ENCODE results near the gene METTL2B. TPM values are rescaled to one million over a fixed set of nuclear protein-coding genes. Genes with fewer than 3 reads are reported as not detected.

Gene METTL2B
- total RNA-seq, 4 donors from 2014 or later = 18.2 to 25.1 (median 19.8) TPM

DNA sequence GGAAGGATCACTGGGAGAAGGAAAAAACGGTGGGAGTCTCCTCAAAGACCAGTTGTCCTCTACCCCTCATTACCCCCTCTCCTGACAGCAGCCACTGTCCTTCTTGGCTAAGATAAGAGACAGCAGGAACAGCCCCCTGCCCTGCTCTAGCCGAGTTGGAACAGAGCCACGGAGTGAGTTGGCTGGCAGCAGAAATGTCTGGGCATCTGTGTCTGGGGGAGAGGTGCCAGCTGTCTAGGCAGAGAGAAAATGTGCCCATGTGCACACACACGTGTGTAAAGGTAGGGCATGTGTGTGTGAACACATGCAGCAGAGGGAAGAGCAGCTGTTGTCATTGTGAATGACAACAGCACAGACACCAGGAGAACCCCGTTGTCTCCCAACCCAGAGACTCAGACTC lies 30.2 kb upstream of the METTL2B start:
- H3K4me3 ChIP-seq (ENCODE audit: low read depth, poor library complexity, severe bottlenecking) = no peak overlapping the region
- peak in 1 of 2 donors; percentile 40 for DNase-seq (ENCODE audit: low spot score in 2 of 2)
- WGBS, 2 donors = 51 to 66% methylated on average over 5 of the region's 5 CpGs
- intact Hi-C loops (cut with DNase I; ENCODE audit: low total_unique reads) = no loop called here
- no peak for TF ChIP-seq POLR2A (IDR thresholded peaks at IDR 0.05)
- TF ChIP-seq, protein P1, sequence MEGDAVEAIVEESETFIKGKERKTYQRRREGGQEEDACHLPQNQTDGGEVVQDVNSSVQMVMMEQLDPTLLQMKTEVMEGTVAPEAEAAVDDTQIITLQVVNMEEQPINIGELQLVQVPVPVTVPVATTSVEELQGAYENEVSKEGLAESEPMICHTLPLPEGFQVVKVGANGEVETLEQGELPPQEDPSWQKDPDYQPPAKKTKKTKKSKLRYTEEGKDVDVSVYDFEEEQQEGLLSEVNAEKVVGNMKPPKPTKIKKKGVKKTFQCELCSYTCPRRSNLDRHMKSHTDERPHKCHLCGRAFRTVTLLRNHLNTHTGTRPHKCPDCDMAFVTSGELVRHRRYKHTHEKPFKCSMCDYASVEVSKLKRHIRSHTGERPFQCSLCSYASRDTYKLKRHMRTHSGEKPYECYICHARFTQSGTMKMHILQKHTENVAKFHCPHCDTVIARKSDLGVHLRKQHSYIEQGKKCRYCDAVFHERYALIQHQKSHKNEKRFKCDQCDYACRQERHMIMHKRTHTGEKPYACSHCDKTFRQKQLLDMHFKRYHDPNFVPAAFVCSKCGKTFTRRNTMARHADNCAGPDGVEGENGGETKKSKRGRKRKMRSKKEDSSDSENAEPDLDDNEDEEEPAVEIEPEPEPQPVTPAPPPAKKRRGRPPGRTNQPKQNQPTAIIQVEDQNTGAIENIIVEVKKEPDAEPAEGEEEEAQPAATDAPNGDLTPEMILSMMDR (IDR thresholded peaks at IDR 0.05) = no peak

DNA sequence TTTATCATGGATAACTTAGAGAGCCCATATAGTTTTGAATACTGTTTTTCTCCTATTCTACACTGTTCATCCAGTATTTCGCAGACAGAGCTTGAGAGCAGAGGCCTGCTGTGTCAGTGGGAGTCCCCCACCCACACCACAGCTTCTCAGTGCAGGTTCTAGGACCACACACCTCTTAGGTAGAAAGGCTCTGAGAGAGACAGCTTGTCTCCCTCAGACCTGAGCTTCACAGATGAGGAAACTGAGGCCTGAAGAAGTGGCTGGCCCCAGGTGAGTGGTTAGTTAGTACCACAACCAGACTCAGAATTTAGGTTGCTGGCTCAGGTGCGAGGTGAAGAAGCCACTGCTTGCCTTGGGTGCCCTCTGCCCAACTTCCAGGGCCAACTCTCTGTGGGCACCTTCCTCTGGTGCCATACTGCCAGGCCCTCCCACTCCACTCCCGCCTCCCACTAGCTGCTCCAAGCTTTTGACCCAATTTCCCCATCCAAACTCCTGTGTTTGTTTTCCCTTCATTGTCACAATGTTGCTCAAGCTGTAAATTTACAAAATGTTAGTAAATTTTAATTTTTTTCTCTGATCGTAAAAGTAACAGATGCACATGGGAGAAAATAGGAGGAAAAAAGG lies 28.5 kb upstream of the METTL2B start:
- intact Hi-C loops (cut with DNase I; ENCODE audit: low total_unique reads) = no loop called here
- DNase-seq (ENCODE audit: low spot score in 2 of 2) = no peak
- H3K4me3 ChIP-seq (ENCODE audit: low read depth, poor library complexity, severe bottlenecking) = no peak overlapping the region
- 71 to 72% methylated on average over 4 of the region's 4 CpGs for WGBS, 2 donors
- TF ChIP-seq POLR2A (IDR thresholded peaks at IDR 0.05) = no peak
- TF ChIP-seq, protein P1 (IDR thresholded peaks at IDR 0.05) = no peak

DNA sequence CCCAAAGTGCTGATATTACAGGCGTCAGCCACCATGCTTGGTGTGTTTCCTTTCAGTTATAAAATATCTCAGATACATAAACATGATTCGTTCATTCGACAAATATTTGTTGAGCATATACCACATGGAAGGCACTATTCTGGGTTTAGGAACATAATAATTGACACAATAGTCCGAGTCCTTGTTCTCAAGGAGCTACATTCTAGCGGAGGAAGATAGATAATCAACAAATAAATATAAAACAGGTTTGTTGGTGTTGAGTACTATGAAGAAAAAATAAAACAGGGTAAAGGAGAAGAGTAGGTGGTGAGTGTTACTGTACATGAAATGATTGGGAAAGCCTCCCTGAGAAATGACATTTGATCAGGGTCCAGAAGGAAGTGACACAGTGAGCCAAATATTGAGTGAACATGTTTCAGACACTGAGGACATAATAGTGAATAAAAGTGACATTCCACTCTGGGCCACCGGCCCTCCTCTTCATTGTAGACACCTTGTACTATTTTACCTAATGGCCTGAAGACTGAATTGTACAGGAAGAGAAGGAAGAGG lies 27.7 kb upstream of the METTL2B start:
- WGBS, 2 donors = 88% methylated on average over 6 of the region's 6 CpGs
- no peak overlapping the region for H3K4me3 ChIP-seq (ENCODE audit: low read depth, poor library complexity, severe bottlenecking)
- intact Hi-C loops (cut with DNase I; ENCODE audit: low total_unique reads) = no loop called here
- DNase-seq (ENCODE audit: low spot score in 2 of 2) = no peak
- TF ChIP-seq POLR2A (IDR thresholded peaks at IDR 0.05) = no peak
- TF ChIP-seq, protein P1 (IDR thresholded peaks at IDR 0.05) = no peak

DNA sequence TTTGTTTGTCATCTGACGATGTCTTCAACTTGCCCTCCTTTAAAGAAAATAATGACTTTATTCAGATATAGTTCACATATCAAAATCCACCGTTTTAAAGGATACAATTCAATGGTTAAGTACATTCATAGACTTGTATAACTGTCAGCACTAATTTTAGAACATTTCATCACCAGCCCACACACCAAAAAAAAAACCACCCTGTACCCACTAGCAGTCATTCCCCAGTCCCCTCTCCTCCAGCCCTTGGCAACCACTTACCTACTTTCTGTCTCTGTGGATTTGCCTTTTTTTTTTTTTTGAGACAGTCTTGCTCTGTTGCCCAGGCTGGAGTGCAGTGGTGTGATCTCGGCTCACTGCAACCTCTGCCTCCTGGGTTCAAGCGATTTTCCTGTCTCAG lies 26.1 kb upstream of the METTL2B start:
- TF ChIP-seq, protein P1 (IDR thresholded peaks at IDR 0.05) = no peak
- no peak for TF ChIP-seq POLR2A (IDR thresholded peaks at IDR 0.05)
- 61 to 69% methylated on average over 4 of the region's 4 CpGs for WGBS, 2 donors
- intact Hi-C loops (cut with DNase I; ENCODE audit: low total_unique reads) = no loop called here
- no peak for DNase-seq (ENCODE audit: low spot score in 2 of 2)
- H3K4me3 ChIP-seq (ENCODE audit: low read depth, poor library complexity, severe bottlenecking) = no peak overlapping the region

DNA sequence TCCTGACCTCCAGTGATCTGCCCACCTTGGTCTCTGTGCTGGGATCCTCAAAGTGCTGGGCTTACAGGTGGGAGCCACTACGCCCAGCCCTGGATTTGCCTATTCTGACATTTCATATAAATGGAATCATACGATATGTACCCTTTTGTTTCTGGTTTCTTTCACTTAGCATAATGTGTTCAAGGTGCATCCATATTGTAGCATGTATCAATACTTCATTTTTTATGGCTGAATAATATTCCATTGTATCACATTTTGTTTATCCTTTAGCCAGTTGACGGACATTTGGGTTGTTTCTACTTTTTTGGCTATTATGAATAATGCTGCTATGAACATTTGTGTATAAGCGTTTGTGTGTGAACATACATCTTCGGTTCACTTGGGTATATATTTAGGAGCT lies 25.6 kb upstream of the METTL2B start:
- H3K4me3 ChIP-seq (ENCODE audit: low read depth, poor library complexity, severe bottlenecking) = no peak overlapping the region
- intact Hi-C loops (cut with DNase I; ENCODE audit: low total_unique reads) = no loop called here
- no peak for TF ChIP-seq POLR2A (IDR thresholded peaks at IDR 0.05)
- TF ChIP-seq, protein P1 (IDR thresholded peaks at IDR 0.05) = no peak
- DNase-seq (ENCODE audit: low spot score in 2 of 2) = no peak
- 94% methylated on average over 5 of the region's 5 CpGs for WGBS, 2 donors

DNA sequence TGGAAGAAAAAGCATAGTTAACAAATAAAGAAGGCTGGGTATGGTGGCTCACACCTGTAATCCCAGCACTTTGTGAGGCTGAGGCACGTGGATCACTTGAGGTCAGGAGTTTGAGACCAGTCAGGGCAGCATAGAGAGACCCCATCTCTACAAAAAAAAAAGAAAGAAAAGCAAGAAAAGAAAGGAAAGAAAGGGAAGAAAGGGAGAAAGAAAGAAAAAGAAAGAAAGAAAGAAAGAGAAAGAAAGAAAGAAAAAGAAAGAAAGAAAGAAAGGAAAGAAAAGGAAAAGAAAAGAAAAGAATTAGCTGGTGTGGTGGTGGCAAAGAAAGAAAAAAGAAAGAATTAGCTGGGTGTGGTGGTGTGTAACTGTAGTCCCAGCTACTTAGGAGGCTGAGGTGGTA lies 24.0 kb upstream of the METTL2B start:
- intact Hi-C loops (cut with DNase I; ENCODE audit: low total_unique reads) = no loop called here
- TF ChIP-seq, protein P1 (IDR thresholded peaks at IDR 0.05) = no peak
- TF ChIP-seq POLR2A (IDR thresholded peaks at IDR 0.05) = no peak
- no peak for DNase-seq (ENCODE audit: low spot score in 2 of 2)
- 82 to 86% methylated on average over 1 of the region's 1 CpG for WGBS, 2 donors
- no peak overlapping the region for H3K4me3 ChIP-seq (ENCODE audit: low read depth, poor library complexity, severe bottlenecking)
